A549 (cell line): ENCODE results near the gene SPATS2.

Source experiments
- CTCF ChIP-seq: fragments of >200 bp; sonication (Bioruptor Twin); formaldehyde crosslinking; IDR thresholded peaks from 3 replicates; pipeline ENCODE4 v1.5.1; 2016
- JUNB ChIP-seq: fragments of >200 bp; sonication (Bioruptor Twin); formaldehyde crosslinking; IDR thresholded peaks from 2 replicates; pipeline ENCODE4 v1.6.1; 2016
- KDM5A ChIP-seq: fragments of 200-600 bp; sonication (generic); IDR thresholded peaks from 2 replicates; pipeline ENCODE4 v1.6.1; 2016; ENCODE audit warnings: antibody characterized with exemption, mild to moderate bottlenecking

- no peak for TF ChIP-seq CTCF
- TF ChIP-seq KDM5A, result no peak
- TF ChIP-seq JUNB, result no peak
Measured at GRCh38 chr12:49420556-49420955, 53.3 kb downstream of the SPATS2 start.
